Transverse colon (tissue), 4 donors: Measurements from ENCODE around the gene BRICD5. TPM values are rescaled to one million over a fixed set of nuclear protein-coding genes. Genes with fewer than 3 reads are reported as not detected.
"Not testable (repeated sequence)": the region's sequence is repeated elsewhere in the genome, so short reads cannot be mapped to it uniquely, and the experiment has no call there.

ENCODE experiments used
- DNase-seq: peaks from one replicate; pipeline ENCODE4 v3.0.0-alpha.2; 2019
- H3K27ac ChIP-seq, 4 donors: fragments of 200-600 bp; sonication (generic); 2 replicates each; pipeline ENCODE4 v1.5.1; 2016 to 2018; ENCODE audit warnings: inconsistent platforms in 4 of 4
- H3K27me3 ChIP-seq: fragments of 200-600 bp; sonication (generic); 2 replicates; pipeline ENCODE4 v1.5.1; 2017; ENCODE audit warnings: inconsistent platforms
- H3K36me3 ChIP-seq, 4 donors: fragments of 200-600 bp; sonication (generic); 2 replicates each; pipeline ENCODE4 v1.5.1; 2017 to 2019; ENCODE audit warnings: inconsistent platforms in 4 of 4
- H3K4me1 ChIP-seq, 4 donors: fragments of 200-600 bp; sonication (generic); 2 replicates each; pipeline ENCODE4 v1.5.1; 2017 to 2020; ENCODE audit warnings: inconsistent platforms in 4 of 4
- H3K4me3 ChIP-seq, 4 donors: fragments of 200-600 bp; sonication (generic); 1 replicate in 1 of 4; 2 replicates in 3 of 4; pipeline versions ENCODE4 v1.5.1 to v1.6.1; 2017 to 2019; ENCODE audit warnings: inconsistent platforms in 4 of 4
- H3K9me3 ChIP-seq, 2 donors: fragments of 200-600 bp; sonication (generic); 2 replicates each; pipeline ENCODE4 v1.5.1; 2017 to 2019; ENCODE audit warnings: inconsistent platforms in 2 of 2
- CTCF ChIP-seq, 5 experiments: fragments of 200-600 bp in 3 of 5; fragments of 450-650 bp in 2 of 5; sonication (generic) in 3 of 5; IDR thresholded peaks; 1 replicate in 2 of 5; 2 replicates in 3 of 5; pipeline ENCODE4 v1.5.1; 2016 to 2017; ENCODE audit warnings: antibody characterized with exemption in 5 of 5, inconsistent platforms in 3 of 5, mild to moderate bottlenecking in 2 of 5, moderate library complexity in 1 of 5
- EP300 ChIP-seq: sonication (generic); formaldehyde crosslinking; IDR thresholded peaks from one replicate; pipeline ENCODE4 v1.6.1; 2017; ENCODE audit warnings: antibody characterized with exemption, low read depth
- POLR2A ChIP-seq: fragments of 450-650 bp; IDR thresholded peaks from one replicate; pipeline ENCODE4 v1.6.1; 2016; ENCODE audit warnings: antibody characterized with exemption, mild to moderate bottlenecking, moderate library complexity
- POLR2AphosphoS5 ChIP-seq, 3 donors: sonication (generic); formaldehyde crosslinking; IDR thresholded peaks; one replicate each; pipeline ENCODE4 v1.6.1; 2016; ENCODE audit warnings: antibody characterized with exemption in 3 of 3
- WGBS, 2 donors: methylation state at CpG; one replicate each; pipeline ENCODE4 v1.1.5; 2018; ENCODE audit warnings: low coverage in 1 of 2; 5-methylcytosine and 5-hydroxymethylcytosine counted together
- in situ Hi-C, 4 donors: fragments of 200-750 bp; cut with MboI; loops; one replicate each; pipeline versions ENCODE4 v1.15.0 to v1.15.1; 2017; ENCODE audit warnings: low sequenced_read_pairs in 3 of 4, low pct_ligation_motif_present in 1 of 4, low pct_unique_long_range_greater_than_20kb in 1 of 4
- intact Hi-C: fragments of 100-400 bp; cut with DNase I; formaldehyde crosslinking; loops from one replicate; pipeline ENCODE4 v1.15.1; 2023; ENCODE audit warnings: low total_unique reads
- total RNA-seq, 4 donors: library from RNA; depleted of rRNA; stranded (reverse); fragments of >200 nt; gene quantifications; one replicate each; pipeline ENCODE4 v1.1.0, GENCODE V29; 2016

The BRICD5 gene
- total RNA-seq, 4 donors from 2014 or later: 5.7 to 29.9 (median 11.7) TPM

- intact Hi-C loops: no loop called here
- no peak for DNase-seq
- peak overlapping the region in 3 of 4 donors; percentile 94 to 99 (median 96) for H3K27ac ChIP-seq
- peaks cover 0 to 13% (median 3%) of the 10 kb centered on the region in 4 donors for H3K36me3 ChIP-seq
- WGBS, 2 donors: 75% methylated on average over 15 of the region's 18 CpGs; no CpG with 5 or more reads in 1 of the 2 donors
- no peaks in the 10 kb centered on the region for H3K27me3 ChIP-seq
- no peaks in the 10 kb centered on the region for H3K9me3 ChIP-seq
- peaks cover 11 to 18% (median 13%) of the 10 kb centered on the region in 4 donors for H3K4me1 ChIP-seq
- TF ChIP-seq CTCF (IDR thresholded peaks at IDR 0.05) (no peak), EP300 (no peak), POLR2AphosphoS5 (IDR thresholded peaks at IDR 0.05) (no peak), POLR2A (no peak)
- in situ Hi-C loops: no loop called here
- H3K4me3 ChIP-seq: peak overlapping the region in 2 of 4 donors; percentile 80 to 90
These were observed 4.3 kb downstream of the BRICD5 start for GRCh38 chr16:2206420-2206779.

GRCh38 chr16:2205967-2206313, 4.7 kb downstream of the BRICD5 start:
- no peaks in the 10 kb centered on the region for H3K9me3 ChIP-seq
- 10% methylated on average over 15 of the region's 16 CpGs; no CpG with 5 or more reads in 1 of the 2 donors for WGBS, 2 donors
- intact Hi-C loops: no loop called here
- in situ Hi-C loops: no loop called here
- H3K4me1 ChIP-seq: peaks cover 11 to 18% (median 13%) of the 10 kb centered on the region in 4 donors
- H3K36me3 ChIP-seq: peaks cover 0 to 13% (median 3%) of the 10 kb centered on the region in 4 donors
- no peaks in the 10 kb centered on the region for H3K27me3 ChIP-seq
- TF ChIP-seq CTCF (IDR thresholded peaks at IDR 0.05): no peak
- TF ChIP-seq POLR2AphosphoS5 (IDR thresholded peaks at IDR 0.05): no peak
- no peak for TF ChIP-seq EP300
- TF ChIP-seq POLR2A: no peak
- H3K27ac ChIP-seq: peak overlapping the region; percentile 94 to 99 (median 95)
- peak overlapping the region; percentile 62 to 90 (median 84) for H3K4me3 ChIP-seq
- DNase-seq: no peak

GRCh38 chr16:2205104-2205966, 5.3 kb downstream of the BRICD5 start, which contains the start of gene MLST8:
Gene MLST8 (plus strand): TSS chr16:2205454. CDS start chr16:2206086, 632 bp downstream.
- H3K4me3 ChIP-seq: peak within 1 kb of the TSS; percentile 62 to 90 (median 84)
- peak within 1 kb of the TSS; percentile 94 to 99 (median 95) for H3K27ac ChIP-seq
- TF ChIP-seq CTCF (IDR thresholded peaks at IDR 0.05): peak in 1 of 5 experiments; percentile 17
- TF ChIP-seq POLR2AphosphoS5 (IDR thresholded peaks at IDR 0.05): peak; percentile 59 to 90 (median 90)
- TF ChIP-seq POLR2A: peak; percentile 89
- TF ChIP-seq EP300: no peak
- no peaks in the 10 kb centered on the region for H3K9me3 ChIP-seq
- peaks cover 11 to 18% (median 13%) of the 10 kb centered on the region in 4 donors for H3K4me1 ChIP-seq
- peak; percentile 89 for DNase-seq
- 0 to 1% methylated on average over 23 to 36 of the region's 93 CpGs for WGBS, 2 donors
- peaks cover 0 to 13% (median 3%) of the 10 kb centered on the region in 4 donors for H3K36me3 ChIP-seq
- in situ Hi-C loops: no loop called here
- intact Hi-C loops: no loop called here
- no peaks in the 10 kb centered on the region for H3K27me3 ChIP-seq

GRCh38 chr16:2204416-2205103, 6.1 kb downstream of the BRICD5 start:
- peaks cover 11 to 18% (median 13%) of the 10 kb centered on the region in 4 donors for H3K4me1 ChIP-seq
- peaks cover 0 to 13% (median 3%) of the 10 kb centered on the region in 4 donors for H3K36me3 ChIP-seq
- peaks cover 2% of the 10 kb centered on the region for H3K27me3 ChIP-seq
- H3K4me3 ChIP-seq: peak overlapping the region; percentile 62 to 90 (median 84)
- DNase-seq: no peak
- 71 to 83% methylated on average over 7 to 13 of the region's 13 CpGs for WGBS, 2 donors
- H3K27ac ChIP-seq: peak overlapping the region; percentile 94 to 99 (median 95)
- intact Hi-C loops: no loop called here
- in situ Hi-C loops: no loop called here
- no peaks in the 10 kb centered on the region for H3K9me3 ChIP-seq
- TF ChIP-seq POLR2A (no peak), POLR2AphosphoS5 (IDR thresholded peaks at IDR 0.05) (no peak), CTCF (IDR thresholded peaks at IDR 0.05) (no peak), EP300 (no peak)

GRCh38 chr16:2203119-2203688, 7.5 kb downstream of the BRICD5 start:
- WGBS, 2 donors: 89 to 90% methylated on average over 7 to 8 of the region's 8 CpGs
- in situ Hi-C loops, DNase-seq, H3K4me3 ChIP-seq, intact Hi-C loops, H3K9me3 ChIP-seq, H3K27ac ChIP-seq, H3K36me3 ChIP-seq: not testable (repeated sequence)
- Histone ChIP-seq H3K4me1 (peaks cover 11 to 18% (median 13%) of the 10 kb centered on the region in 4 donors), H3K27me3 (peaks cover 15% of the 10 kb centered on the region)
